D721Med (cell line): ENCODE results near the gene SORBS1.

Source experiments
- DNase-seq: peaks from one replicate; pipeline ENCODE4 v3.0.0; 2011; ENCODE audit warnings: low spot score; ENCODE audit not compliant: insufficient read length
- FAIRE-seq: peaks from 2 replicates; lab custom pipeline; 2011; peaks lifted over from hg19 to GRCh38; lab: Jason Lieb, UNC
- CTCF ChIP-seq: IDR thresholded peaks from 2 replicates; pipeline ENCODE4 v1.5.1; 2012; ENCODE audit warnings: mild to moderate bottlenecking, control low read depth; ENCODE audit not compliant: insufficient read depth; ENCODE audit errors: missing control alignments

SORBS1 gene

DNA sequence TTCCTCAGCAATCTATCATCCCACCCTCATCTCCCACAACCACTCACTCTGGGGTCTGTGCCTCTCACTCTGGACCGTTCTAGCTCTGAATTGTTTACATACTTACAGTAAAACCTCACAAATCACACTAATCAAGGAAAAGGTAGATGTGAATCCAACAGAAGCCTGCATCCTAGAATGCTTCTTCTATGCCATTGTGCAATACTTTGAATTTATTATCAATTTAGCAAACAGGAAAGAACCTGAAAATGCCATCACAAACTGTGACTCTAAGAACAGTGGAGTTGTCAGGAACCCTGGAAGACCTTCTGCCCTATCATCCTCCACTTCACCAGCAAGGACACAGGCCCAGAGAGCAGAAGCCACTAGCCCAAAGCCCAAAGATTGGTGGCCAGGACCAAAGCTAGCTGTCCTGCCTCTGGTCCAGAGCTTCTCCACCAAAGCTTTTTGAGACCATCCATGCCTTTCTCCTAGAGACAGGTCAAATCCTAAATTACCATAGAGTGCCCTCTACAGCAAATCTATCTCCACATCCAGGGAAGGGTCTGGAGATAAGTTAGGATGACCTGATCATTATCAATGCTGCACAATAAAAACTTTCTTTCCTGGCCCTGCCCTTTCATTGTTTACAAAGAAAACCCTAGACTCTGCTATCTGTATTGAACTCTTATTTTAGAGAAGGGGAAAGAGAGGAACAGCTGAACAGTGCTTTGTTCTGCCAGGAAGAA is 2.4 kb downstream of the SORBS1 start:
- DNase-seq (no peak), FAIRE-seq (no peak)
- no peak for TF ChIP-seq CTCF

GRCh38 chr10:95556994-95557767 is 4.0 kb downstream of the SORBS1 start:
- DNase-seq (no peak), FAIRE-seq (no peak)
- TF ChIP-seq CTCF: no peak

DNA sequence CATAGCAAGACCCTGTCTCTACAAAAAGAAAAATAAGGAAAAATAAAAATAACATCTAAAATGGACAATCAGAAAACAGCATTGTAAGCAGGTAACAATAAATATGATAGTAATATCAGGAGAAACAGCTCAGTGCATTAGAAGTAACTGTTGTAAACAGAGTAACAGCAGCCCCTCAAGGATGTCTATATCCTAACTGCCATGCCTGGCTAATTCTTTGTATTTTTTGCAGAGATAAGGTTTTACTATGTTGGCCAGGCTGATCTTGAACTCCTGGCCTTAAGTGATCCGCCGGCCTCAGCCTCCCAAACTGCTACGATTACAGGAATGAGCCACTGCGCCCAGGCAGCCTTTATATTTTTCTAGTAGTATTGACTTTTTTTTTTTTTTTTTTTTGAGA is 7.5 kb downstream of the SORBS1 start:
- DNase-seq (no peak), FAIRE-seq (no peak)
- no peak for TF ChIP-seq CTCF

GRCh38 chr10:95552679-95553342 is 8.4 kb downstream of the SORBS1 start:
- TF ChIP-seq CTCF: no peak
- no peak for DNase-seq
- no peak for FAIRE-seq

DNA sequence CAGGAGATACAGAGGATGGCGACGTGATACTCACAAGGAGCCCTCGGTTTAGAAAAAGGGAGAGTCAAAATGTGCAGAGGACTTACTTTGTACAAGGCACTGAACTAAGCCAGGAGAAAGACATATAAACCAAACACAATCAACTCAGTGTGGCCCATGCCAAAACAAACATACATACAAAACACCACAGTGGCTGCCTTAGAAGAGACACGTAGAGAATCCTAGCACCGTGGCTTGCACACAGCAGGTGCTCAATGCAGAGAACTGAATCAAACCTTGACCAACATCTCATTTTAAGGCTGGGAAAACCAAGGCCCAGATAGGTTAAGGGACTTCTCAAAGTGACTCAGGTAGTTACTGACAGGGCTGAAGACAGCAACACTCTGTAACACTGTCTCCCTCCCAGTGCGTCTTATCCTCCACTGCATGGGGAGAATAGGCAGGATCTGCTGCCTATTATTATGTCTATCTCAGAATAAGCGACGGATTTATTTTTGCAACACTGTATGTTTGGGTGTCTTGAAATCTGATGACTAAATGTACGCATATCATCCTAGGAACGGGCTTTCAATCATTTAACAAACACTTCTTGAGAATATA is 11.0 kb downstream of the SORBS1 start:
- no peak for FAIRE-seq
- no peak for DNase-seq
- no peak for TF ChIP-seq CTCF

DNA sequence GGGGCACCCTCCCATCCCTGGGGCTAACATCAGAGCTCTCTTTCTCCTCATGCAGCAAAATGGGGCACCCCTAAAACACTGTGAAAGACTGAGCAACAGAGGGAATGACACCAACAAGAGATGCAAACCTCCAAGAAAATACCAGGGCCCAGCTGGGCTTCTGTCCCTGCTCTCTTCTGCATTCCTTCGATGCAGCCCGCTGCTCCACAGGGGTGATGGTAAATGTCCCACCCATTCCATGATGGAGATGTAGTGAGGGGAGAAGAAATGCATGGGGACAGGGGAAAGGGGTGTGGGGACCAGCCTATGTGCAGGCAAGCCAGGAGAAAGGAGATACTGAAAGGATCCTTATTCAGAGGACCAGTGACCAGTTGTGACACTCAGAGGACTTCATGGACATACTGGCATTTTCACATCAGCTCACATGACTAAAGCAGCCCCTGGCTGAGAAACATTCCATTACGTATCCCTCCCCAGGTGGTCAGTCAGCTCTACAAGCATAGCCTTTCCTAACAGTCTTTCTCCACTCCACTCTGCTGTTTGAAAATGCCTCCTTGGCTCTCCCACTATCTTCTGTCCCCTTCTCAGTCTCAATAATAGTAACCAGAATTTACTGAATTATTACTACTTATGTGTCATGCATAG is 13.3 kb downstream of the SORBS1 start:
- FAIRE-seq (no peak), DNase-seq (no peak)
- no peak for TF ChIP-seq CTCF
